NCI-H146 treated with DMSO at 0.1 percent for 48 hours (cell line): ENCODE results near the gene KCTD15.

Experiments
- DNase-seq: peaks from one replicate; lab custom pipeline; 2025; ENCODE audit not compliant: unreplicated experiment; lab: John Stamatoyannopoulos, UW

Gene KCTD15

DNA sequence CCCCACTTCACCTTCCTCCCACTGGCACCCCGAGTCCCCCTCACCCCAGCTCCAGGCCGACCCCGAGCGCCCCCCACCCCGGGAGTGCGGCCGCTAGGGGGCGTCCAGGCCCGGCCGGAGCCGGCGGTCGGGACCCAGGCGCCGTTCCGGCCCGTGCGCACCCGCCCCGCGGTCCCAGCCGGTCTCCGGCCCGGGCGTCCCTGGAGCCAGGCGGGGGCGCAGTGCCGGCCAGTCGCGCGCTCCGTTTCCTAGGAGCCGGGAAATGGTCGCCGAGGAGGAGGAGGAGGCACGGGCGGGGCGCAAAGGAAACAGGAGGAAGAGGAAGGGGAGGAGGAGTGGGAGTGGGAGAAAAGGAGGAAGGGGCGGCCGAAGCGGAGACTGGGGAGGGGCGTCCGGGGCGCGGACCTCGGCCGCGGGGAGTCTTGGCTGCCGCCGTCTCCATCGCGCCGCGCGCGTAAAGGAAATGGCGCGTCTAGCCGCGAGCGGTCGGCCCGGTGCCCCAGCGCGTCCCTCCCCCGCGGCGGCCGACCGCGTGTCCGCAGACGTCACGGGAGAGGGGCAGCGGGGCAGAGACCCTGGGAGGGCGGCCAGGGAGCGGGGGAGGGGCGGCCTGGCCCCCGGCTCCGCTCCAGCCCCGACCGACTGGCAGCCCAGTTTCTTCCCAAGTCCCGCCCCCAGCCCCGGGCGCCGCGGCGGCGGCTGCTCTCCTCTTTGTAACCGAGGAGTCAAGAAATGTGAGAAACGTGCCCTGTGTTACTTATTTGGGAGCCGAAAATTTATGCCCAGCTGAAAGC is 1.1 kb upstream of the KCTD15 start:
- no peak for DNase-seq

DNA sequence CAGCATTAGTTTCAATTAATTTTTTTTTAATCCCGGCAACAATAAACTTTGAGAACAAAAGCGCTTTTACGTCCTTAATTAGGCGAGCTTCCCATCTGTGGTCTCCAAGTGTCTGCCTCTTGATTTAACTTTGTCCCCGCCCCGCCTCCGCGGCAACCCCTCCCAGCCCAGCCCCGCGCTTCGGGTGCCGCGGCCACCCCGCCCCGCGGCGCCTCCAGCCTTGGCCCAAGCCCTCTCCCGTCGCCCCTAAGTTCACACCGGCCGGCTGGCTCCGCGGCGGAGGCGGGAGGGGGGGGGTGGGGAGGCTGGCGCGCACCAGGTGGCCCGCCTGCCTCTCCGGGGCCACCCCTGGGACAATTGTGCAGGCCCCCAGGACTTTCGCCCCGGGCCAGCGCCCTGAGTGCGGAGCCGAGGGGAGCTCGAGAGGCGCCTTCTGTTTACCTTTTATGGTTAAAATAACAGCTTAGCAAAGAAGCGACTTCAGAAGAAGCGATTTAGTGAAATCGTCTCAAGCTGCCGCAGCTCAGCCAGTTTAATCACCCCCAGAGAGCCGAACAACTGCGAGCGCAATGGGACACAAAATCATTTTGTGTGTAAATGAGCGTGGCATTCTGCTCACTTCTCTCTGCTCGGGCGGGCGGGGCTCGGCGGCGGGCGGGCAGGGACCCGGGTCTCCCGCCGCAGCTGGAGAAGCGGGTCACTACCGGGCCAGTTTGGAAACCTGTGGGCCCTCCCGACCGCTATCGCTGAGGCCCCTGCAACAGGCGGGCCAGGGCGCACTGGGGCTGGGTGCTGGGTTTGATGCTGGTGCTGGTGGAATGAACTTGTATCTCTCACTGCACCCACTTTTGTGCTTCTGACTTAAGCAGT is 1.4 kb downstream of the KCTD15 start:
- no peak for DNase-seq

DNA sequence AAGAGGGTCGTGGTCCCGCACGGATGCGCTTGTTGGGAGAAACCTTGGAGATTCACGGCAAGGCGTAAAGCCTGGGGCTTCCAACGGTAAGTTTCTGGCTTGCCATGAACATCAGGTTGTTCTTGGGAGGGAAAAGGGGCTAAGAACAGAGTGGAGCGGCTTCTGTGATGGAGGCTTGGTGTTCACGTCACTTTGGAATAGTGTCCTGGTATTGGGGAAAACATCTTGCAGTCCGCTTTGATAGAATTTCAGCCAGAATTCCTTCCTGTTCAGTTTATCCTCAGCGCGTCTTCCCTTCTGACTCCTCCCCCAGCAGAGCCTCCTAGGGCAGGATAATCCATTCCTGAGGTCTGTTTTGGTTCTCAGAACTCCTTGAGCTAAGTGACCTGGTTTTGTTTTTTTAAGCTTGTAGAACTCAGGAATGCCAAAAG is 2.0 kb downstream of the KCTD15 start:
- DNase-seq, result no peak

DNA sequence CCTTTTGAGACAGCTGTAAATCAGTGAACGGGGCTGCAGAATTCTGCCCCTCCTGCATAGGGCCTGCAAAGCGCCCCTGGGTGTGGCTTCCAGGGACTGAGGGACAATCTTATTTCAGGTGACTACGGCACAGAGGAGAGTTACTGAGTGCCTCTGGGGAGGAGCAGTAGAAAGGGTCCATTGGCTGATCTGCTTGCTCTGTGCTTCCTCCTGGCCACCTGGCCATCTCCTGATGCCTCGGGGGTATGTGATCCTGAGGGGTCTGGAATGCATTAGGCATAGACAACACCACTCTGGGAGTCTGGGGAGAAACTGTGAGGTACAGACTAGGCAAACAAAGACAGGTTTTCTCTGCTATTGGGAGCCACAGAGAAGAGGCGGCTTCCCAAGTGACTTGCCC is 2.8 kb downstream of the KCTD15 start:
- DNase-seq, result no peak

DNA sequence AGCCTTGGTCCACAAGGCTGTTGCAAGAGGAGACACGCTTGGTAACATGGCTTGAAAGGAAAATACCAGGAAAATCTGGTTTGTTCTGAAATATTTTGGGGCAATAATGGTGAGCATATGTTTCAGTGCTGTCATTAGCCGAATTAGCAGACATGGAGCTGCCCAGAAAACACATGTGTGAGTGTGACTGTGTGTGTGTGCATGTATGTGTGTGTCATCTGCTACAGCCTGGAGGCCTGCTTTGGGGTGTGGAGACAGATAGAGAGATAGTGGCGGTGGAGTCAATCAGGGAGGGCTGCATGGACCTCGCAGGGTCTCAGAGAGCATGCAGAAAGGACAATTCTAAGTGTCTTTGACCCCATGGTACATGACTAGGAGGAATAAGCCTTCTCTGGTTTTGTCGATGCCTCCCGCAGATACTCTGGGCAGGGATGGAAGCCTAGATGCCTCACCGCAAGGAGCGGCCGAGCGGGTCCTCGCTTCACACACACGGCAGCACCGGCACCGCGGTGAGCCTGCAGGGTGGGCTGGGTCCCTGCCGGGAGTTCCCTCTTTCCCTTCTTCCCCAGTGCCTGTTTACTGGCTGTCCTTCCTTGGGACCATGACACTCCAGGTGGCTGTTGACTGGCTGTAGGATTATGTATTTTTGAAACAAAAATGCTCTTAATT is 3.5 kb downstream of the KCTD15 start:
- no peak for DNase-seq

DNA sequence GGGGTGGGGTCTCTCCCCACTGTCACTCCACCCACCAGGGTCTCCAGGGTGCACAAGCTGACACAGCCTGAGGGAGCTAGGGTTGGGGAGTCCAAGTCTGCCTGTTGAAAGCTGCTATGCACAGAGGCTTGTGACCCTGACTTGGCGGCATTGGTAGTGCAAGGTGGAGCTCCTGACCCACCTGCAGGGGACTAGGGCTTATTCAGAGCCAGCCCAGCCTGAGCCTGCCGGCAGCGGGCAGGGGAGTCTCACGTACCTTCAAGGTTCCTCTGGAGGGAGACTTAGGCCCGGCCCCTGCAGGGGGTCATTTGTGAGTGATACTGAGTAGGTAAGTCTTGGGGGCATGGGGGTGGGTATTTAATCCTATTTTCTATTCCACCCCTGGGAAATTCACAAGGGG is 4.7 kb downstream of the KCTD15 start:
- DNase-seq, result no peak

DNA sequence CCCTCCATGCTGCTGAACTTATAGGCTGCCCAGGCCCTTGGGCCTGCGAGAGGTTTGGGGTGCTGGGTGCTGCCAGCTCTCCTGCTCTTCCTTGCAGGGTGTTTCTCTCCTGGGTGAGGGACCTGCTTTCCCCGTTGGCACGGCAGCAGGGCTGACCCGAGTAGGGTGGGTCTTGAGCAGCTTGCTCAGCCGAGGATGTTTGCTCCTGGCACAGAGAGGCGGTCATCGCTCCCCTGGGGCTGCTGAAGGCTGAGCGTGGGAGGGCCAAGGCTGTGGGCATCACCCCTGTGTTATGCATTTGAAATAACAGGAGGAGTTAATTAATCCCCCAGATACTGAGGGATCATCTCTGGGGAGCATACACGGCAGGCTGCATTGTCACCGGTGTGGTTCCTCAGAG is 5.3 kb downstream of the KCTD15 start:
- DNase-seq, result no peak

DNA sequence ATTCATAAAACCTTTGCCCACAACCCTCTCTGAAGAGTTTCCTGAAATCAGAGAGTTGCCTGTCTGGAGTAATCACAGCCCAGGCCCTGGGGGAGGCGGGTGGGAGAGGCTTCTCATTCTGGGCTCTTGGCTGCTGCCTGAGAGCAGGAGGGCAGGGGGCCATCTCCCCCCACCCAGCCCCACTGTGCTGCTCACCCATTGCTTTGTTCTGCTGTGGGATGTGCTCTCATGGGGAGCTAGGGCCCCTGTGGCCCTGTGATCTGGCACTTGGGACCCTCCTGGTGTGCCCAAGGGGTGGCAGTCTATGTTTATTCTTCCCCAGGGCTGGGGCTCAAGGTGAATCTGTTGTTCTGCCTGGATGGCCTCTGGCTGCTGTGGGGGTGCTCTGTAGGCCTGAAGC is 6.1 kb downstream of the KCTD15 start:
- DNase-seq, result no peak

DNA sequence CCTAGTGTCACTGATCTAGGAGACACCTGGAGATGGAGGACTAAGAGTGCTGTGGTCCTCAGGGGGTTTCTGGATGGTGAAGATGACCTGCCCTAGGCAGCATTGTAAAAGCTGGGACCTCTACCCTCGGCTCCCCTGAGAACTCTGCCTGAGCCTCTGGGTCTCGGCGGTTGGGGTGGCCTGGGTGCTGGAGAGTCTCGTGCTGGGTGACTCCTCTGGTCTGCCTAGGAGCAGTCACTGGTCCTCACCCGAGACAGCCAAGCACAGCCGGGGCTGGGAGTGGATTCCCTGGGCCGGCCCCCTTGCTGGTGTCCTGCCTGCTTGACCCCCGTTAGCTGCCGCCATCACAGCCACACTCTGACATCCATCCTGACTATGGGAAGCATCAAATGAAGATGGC is 6.7 kb downstream of the KCTD15 start:
- DNase-seq, result no peak

DNA sequence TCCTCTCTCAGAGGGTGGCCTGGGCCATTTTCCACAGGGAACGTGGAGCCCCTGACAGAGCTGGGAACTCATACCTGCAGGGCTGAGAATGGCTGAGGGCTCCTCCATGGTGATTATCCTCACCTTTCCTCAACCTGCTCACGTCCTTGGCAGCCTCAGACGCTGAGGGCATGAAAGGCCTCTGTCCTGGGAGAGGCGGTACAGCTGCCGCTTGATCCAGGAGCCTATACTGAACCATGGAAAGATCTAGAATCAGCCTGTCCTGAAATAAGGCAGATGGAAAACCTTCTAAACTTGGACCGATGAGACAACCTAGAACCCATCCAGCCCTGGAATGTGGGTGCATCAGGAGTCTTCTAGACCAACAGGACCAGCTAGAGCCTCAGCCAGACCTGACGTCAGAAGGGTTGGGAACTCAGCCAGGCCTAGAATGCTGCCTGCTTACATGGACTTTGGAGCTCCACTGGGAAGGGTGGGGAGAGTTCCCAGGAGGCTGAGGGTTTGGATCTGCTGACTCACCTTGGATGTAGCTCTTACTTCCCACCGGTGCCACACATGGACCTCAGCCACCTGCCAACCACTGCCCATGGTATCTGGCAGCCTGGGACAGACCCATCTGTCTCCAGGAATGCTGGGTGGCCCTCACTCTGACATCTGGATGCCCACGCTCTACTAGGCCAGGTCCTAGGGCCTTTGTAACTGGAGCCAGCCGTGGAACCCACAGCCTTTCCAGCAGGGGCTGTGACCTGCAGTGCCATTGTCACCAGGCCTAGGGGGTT is 7.5 kb downstream of the KCTD15 start:
- no peak for DNase-seq

DNA sequence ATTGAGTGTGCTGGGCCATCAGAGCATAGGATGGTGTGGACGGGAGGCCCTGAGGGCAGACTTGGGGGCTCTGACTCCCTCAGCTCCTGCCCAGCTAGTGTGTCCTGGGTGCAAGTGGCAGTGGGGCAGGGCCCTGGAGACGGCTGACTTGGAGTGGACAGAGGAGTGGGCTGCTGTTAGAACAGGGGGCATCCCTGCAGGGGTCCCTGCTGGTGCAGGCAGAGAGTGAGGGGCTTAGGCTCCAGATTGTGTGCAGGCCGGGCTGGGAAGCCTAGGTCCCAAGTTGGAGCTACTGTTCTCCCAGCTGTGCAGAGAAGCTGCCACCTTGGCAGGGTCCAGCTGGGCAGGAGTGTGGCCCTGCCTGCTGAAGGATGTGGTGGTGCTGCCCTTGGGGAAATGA is 8.6 kb downstream of the KCTD15 start:
- DNase-seq, result no peak

DNA sequence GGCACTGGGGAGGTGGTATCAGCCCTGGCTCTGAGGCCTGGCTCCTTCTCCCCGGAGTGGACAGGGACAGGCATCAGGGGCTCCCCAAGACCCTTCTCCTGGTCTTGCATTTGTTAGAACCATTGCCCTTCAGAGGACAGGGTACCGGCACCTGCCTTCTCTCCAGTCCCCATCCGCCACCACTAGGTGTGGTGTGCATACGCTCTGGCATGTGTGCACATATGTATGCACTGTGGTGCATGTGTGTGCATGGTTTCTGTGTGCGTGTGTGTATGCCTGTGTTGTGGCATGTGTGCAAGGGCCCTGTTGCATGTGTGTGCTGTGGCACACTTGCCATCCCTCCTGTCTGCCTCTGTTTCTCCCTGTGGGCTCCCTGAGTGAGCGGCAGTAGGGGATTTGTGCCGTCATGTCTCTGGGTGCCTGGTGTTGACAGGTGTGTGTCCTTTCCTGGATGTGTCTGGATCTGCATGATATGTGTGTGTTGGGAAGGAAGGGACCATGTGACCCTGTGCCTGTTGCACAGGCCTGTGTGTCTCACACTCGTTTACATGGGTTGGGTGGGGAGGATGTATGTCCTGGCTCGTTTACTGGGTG is 9.3 kb downstream of the KCTD15 start:
- no peak for DNase-seq

DNA sequence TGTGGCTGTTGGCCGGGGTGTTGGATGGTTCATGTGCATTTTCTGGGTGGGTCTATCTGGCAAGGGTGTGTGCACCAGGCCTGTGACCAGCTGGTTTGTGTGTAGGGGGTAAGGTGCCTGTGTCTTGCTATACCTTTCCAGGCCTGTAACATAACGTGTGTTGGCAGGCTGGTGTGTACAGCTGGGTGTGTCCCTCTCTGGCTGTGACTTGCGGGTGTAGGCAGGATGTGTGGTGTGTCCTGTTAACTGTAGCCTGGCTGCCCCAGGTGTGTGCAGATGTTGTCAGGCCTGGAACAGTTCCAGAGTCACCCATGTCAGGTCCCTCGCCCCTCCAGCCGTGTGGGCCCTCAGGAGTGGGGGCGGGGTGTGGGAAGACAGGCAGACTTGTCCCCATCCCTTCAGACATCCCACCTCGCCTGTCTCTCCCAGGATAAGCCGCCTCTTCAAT is 9.8 kb downstream of the KCTD15 start:
- DNase-seq, result no peak

DNA sequence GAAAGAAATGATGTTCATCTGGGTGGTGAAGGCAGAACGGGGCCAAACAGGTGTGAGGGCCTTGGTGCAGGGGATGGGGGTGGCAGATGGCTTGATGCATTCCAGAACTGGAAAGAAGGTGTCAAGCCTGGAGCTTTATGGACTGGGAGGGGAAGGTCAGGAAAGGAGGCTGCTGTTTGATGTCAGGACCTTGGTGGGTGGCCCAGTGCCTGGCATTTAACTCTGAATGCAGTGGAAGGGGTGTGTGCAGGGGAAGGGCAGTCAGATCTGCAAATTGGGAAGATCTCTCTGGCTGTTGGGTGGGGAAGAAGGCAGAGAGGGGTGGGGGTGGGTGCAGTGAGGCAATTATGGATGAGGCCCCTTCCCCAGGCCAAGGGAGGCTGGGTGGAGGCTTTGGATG is 11.7 kb downstream of the KCTD15 start:
- DNase-seq, result no peak

DNA sequence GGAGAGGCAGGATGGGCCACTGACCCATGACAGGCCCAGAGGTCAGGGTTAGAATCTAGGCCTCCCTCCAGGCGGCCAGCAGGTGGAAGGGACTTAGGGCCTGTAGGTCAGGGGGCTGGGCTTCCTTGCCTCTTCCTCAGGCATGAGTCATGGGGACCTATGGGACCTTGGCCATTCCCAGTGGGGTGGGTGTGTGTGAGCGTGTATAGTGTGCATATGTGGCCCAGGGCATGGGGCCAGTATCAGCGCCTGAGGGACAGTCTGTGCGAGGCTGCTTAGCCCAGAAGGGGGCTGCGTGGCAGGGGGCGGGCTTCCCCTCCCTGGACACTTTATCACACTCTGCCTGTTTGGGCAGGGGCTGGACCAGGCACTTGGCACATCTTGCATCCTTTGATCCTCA is 13.3 kb downstream of the KCTD15 start:
- DNase-seq, result no peak

DNA sequence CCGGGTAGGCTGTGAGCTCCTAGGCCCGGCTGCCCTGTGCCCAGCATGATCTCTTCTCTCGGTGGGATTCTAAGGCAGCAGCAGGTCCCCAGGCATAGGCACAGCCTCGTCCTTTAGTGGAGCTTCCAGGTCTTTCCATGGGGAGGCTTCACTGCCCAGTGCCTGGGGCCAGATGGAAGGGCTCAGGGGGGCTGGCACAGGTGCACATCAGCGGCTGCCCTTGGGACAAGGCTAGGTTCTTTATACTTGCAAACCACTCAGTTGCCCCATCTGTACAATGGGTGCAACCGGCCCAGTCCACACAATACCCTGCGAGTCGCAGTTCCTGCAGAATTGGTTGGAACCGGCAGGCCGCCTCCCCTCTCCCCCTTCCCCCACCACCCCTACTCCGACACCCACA is 14.2 kb downstream of the KCTD15 start:
- DNase-seq, result no peak

DNA sequence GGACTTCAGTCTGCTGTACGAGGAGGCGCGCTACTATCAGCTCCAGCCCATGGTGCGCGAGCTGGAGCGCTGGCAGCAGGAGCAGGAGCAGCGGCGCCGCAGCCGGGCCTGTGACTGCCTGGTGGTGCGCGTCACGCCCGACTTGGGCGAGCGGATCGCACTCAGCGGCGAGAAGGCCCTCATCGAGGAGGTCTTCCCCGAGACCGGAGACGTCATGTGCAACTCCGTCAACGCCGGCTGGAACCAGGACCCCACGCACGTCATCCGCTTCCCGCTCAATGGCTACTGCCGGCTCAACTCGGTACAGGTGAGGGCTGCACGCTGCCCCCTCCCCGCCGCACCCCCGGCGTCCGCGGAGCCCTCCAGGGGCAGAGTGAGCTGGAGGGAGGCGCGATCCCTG is 14.6 kb downstream of the KCTD15 start:
- DNase-seq, result no peak

DNA sequence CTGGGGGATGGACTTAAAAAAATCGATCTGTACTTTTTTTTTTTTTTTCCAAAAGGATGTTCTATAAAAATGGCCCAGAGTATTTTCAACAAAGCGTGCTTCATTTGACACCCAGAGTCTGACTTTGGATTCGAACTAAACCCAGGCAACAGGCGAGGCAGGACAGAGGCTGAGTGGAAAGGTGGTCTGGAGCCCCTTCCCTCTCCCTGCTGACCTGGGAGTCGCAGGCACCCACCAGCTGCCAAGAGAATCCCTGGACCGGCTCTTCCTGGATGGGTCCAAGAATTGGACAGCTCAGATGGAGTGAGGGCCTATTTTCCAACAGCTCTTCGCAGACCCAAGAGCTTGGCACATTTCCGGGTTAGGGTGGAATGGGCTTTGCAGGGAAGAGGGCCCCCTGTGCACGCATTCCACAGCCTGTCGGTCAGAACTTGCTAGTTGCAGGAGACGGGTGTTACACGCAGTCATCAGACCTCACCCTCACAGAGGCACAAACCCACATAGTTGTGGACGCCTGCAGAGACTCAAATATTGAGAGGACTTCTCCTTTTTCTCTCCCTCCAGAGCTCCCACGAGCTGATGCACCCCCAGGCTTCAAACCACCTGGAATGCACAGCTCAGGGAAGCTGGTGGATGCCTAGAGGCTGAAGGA is 15.2 kb downstream of the KCTD15 start:
- no peak for DNase-seq

DNA sequence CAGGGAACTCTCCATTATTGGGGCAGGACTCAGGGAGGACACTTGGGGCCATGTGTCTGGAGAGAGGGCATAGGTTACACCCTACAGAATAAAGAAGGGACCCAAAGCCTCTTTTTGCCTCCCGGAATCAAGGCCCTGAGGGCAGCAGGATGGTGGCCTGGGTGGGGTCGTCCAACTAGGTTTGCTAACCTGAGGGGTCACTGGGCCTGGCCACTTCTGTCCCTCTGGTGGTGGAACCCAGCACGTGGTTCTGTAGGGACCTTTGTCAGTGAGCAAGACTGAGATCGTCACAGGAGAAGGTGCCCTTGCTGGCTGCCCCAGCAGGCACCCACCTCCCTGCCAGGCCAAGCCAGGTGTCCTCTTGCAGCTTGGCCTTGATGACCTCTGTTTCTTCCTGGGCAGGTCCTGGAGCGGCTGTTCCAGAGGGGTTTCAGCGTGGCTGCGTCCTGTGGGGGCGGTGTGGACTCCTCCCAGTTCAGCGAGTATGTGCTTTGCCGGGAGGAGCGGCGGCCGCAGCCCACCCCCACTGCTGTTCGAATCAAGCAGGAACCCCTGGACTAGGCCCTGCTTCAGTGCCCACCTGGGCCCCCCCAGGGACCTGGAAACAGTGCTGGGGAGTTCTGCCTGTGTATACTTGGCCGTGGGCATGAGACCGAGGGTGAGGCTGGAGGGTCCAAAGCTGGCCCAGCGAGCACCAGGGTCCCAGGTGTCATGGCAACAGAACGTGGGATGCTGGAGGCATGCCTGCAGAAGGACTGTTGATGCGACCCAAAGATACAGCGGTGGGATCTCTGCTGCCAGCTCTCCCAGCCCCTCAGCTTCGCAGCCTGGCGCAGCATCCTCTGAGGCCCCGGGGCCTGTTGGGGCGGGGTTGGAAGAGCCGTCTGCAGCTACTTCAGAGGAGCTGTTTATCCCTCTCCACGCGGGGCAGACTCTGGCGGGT is 16.0 kb downstream of the KCTD15 start:
- no peak for DNase-seq
